IMR-90 (cell line): ENCODE data around the gene AGFG1. TPM values are rescaled to one million over a fixed set of nuclear protein-coding genes. Genes with fewer than 3 reads are reported as not detected.

Experiments used
- ATAC-seq: fragments of 200-7000 bp; cut with Tn5 transposase; 2 replicates; pipeline ENCODE4 v1.9.1; 2020; ENCODE audit warnings: low read depth, mild to moderate bottlenecking, moderate library complexity
- BruUV-seq: library from RNA; stranded (reverse); fragments of 400-500 nt; replicated peaks from 2 replicates; lab custom pipeline; 2021; lab: Mats Ljungman, UMichigan
- CTCF ChIA-PET: fragments of 300-600 bp; formaldehyde crosslinking; extraction: SDS; loops from one replicate; lab custom pipeline; 2021; ENCODE audit warnings: antibody characterized with exemption; lab: Yijun Ruan, JAX
- POLR2A ChIA-PET: fragments of 300-600 bp; sonication (Branson Sonifier 250); formaldehyde crosslinking; loops from one replicate; lab custom pipeline; 2022; ENCODE audit warnings: antibody characterized with exemption; ENCODE audit not compliant: unreplicated experiment; lab: Charles Lee
- DNase-seq: peaks from one replicate; pipeline ENCODE4 v3.0.0; 2013
- H2AFZ ChIP-seq: replicated peaks from 2 replicates; pipeline ENCODE3; 2013; ENCODE audit warnings: low read length, mild to moderate bottlenecking; ENCODE audit not compliant: poor library complexity
- H2AK5ac ChIP-seq: 2 replicates; pipeline ENCODE4 v1.6.1; 2013; ENCODE audit warnings: low read depth, low read length, inconsistent platforms
- H2AK9ac ChIP-seq: replicated peaks from 2 replicates; pipeline ENCODE3; 2013; ENCODE audit warnings: mild to moderate bottlenecking, low read depth, low read length, moderate library complexity; ENCODE audit not compliant: poor library complexity
- H2BK120ac ChIP-seq: 2 replicates; pipeline ENCODE4 v1.6.1; 2013; ENCODE audit warnings: low read depth, low read length, inconsistent platforms
- H2BK15ac ChIP-seq: 3 replicates; pipeline ENCODE4 v1.6.1; 2013; ENCODE audit warnings: low read depth, low read length, inconsistent platforms
- H2BK20ac ChIP-seq: 2 replicates; pipeline ENCODE4 v1.6.1; 2013; ENCODE audit warnings: low read depth, mild to moderate bottlenecking, inconsistent platforms, low read length, moderate library complexity
- H2BK5ac ChIP-seq: 2 replicates; pipeline ENCODE4 v1.6.1; 2013; ENCODE audit warnings: mild to moderate bottlenecking, low read depth, low read length, inconsistent platforms; ENCODE audit not compliant: poor library complexity, severe bottlenecking
- H3K14ac ChIP-seq: replicated peaks from 2 replicates; pipeline ENCODE4 v1.6.1; 2013; ENCODE audit warnings: low read depth, low read length, inconsistent platforms
- H3K18ac ChIP-seq: 2 replicates; pipeline ENCODE4 v1.6.1; 2013; ENCODE audit warnings: low read depth, low read length, control low read depth
- H3K23ac ChIP-seq: 2 replicates; pipeline ENCODE4 v1.6.1; 2013; ENCODE audit warnings: low read depth, low read length, inconsistent platforms
- H3K27ac ChIP-seq: 2 replicates; pipeline ENCODE4 v1.5.1; 2013; ENCODE audit warnings: mild to moderate bottlenecking, control low read depth, low read length; ENCODE audit not compliant: insufficient read depth
- H3K27me3 ChIP-seq: 2 replicates; pipeline ENCODE4 v1.6.1; 2013; ENCODE audit warnings: low read length; ENCODE audit not compliant: control insufficient read depth, insufficient read depth
- H3K36me3 ChIP-seq: 2 replicates; pipeline ENCODE4 v1.6.1; 2013; ENCODE audit warnings: low read length, mixed read lengths; ENCODE audit not compliant: control insufficient read depth, insufficient read depth
- H3K4ac ChIP-seq: 2 replicates; pipeline ENCODE4 v1.6.1; 2013; ENCODE audit warnings: low read depth, low read length, inconsistent platforms
- H3K4me1 ChIP-seq: 2 replicates; pipeline ENCODE4 v1.6.1; 2013; ENCODE audit warnings: low read length, mixed read lengths; ENCODE audit not compliant: control insufficient read depth, insufficient read depth
- H3K4me2 ChIP-seq: 2 replicates; pipeline ENCODE4 v1.6.1; 2013; ENCODE audit warnings: low read depth, mild to moderate bottlenecking, control low read depth, low read length, moderate library complexity
- H3K4me3 ChIP-seq: 2 replicates; pipeline ENCODE4 v1.5.1; 2013; ENCODE audit warnings: low read depth, mild to moderate bottlenecking, control low read depth, low read length, moderate library complexity; ENCODE audit not compliant: insufficient read depth
- H3K56ac ChIP-seq: 2 replicates; pipeline ENCODE4 v1.6.1; 2013; ENCODE audit warnings: low read length, inconsistent platforms; ENCODE audit not compliant: insufficient read depth; ENCODE audit errors: extremely low read depth
- H3K79me1 ChIP-seq, 2 experiments: 2 replicates each; pipeline ENCODE4 v1.6.1; 2013; ENCODE audit warnings: low read length in 2 of 2, inconsistent platforms in 1 of 2, low read depth in 1 of 2
- H3K9ac ChIP-seq: 2 replicates; pipeline ENCODE4 v1.6.1; 2013; ENCODE audit warnings: low read depth, low read length, control low read depth
- H3K9me1 ChIP-seq: 2 replicates; pipeline ENCODE4 v1.6.1; 2013; ENCODE audit warnings: low read length, inconsistent platforms; ENCODE audit not compliant: insufficient read depth
- H3K9me3 ChIP-seq: 2 replicates; pipeline ENCODE4 v1.6.1; 2013; ENCODE audit warnings: low read length; ENCODE audit not compliant: control insufficient read depth, insufficient read depth
- H4K20me1 ChIP-seq: 2 replicates; pipeline ENCODE4 v1.6.1; 2013; ENCODE audit warnings: low read length, inconsistent platforms; ENCODE audit not compliant: insufficient read depth
- H4K5ac ChIP-seq: 2 replicates; pipeline ENCODE4 v1.6.1; 2013; ENCODE audit warnings: mild to moderate bottlenecking, low read depth, low read length, control low read depth
- H4K8ac ChIP-seq, 2 experiments: 2 replicates each; pipeline ENCODE4 v1.6.1; 2013; ENCODE audit warnings: low read depth in 2 of 2, low read length in 2 of 2, control low read depth in 1 of 2, inconsistent platforms in 1 of 2
- H4K91ac ChIP-seq: 2 replicates; pipeline ENCODE4 v1.6.1; 2013; ENCODE audit warnings: low read depth, low read length, inconsistent platforms; ENCODE audit not compliant: insufficient read depth
- BHLHE40 ChIP-seq: fragments of 150-350 bp; IDR thresholded peaks from 2 replicates; pipeline ENCODE4 v1.6.1; 2016; ENCODE audit warnings: mild to moderate bottlenecking, low read depth, low read length
- CEBPB ChIP-seq: IDR thresholded peaks from 2 replicates; pipeline ENCODE4 v1.6.1; 2012; ENCODE audit warnings: low read depth, low read length, improper control_type of control experiment
- MAFK ChIP-seq: IDR thresholded peaks from 2 replicates; pipeline ENCODE4 v1.6.1; 2012; ENCODE audit warnings: low read depth, low read length, improper control_type of control experiment
- MXI1 ChIP-seq: IDR thresholded peaks from 2 replicates; pipeline ENCODE4 v1.6.1; 2012; ENCODE audit warnings: low read depth, mild to moderate bottlenecking, low read length, moderate library complexity, borderline replicate concordance
- NFE2L2 ChIP-seq: fragments of 150-350 bp; IDR thresholded peaks from 2 replicates; pipeline ENCODE4 v1.6.1; 2016; ENCODE audit warnings: low read depth, mild to moderate bottlenecking, low read length
- POLR2A ChIP-seq: IDR thresholded peaks from 2 replicates; pipeline ENCODE4 v1.6.1; 2012; ENCODE audit warnings: mild to moderate bottlenecking, low read depth, low read length
- RAD21 ChIP-seq: IDR thresholded peaks from 2 replicates; pipeline ENCODE4 v1.6.1; 2012; ENCODE audit warnings: low read length, improper control_type of control experiment
- SMC3 ChIP-seq: fragments of 150-350 bp; IDR thresholded peaks from 2 replicates; pipeline ENCODE4 v1.6.1; 2016; ENCODE audit warnings: low read depth, mild to moderate bottlenecking, antibody characterized with exemption, low read length, moderate library complexity
- WGBS, 2 experiments: methylation state at CpG; one replicate each; pipeline versions ENCODE4 v1.1.5 to v1.1.7; 2013; ENCODE audit warnings: missing lambda C conversion rate in 2 of 2; ENCODE audit not compliant: insufficient read length in 1 of 2; ENCODE audit errors: extremely low coverage in 2 of 2; 5-methylcytosine and 5-hydroxymethylcytosine counted together
- dilution Hi-C: fragments of 300-500 bp; cut with HindIII; formaldehyde crosslinking; loops from one replicate; pipeline ENCODE4 v1.14.3; 2018; ENCODE audit warnings: low sequenced_read_pairs; ENCODE audit not compliant: unreplicated experiment
- in situ Hi-C: fragments of 300-500 bp; cut with MboI; formaldehyde crosslinking; loops from 3 replicates; pipeline ENCODE4 v1.14.3; 2019; ENCODE audit warnings: low sequenced_read_pairs, inconsistent platforms, mixed read lengths
- intact Hi-C: fragments of 100-400 bp; cut with micrococcal nuclease; formaldehyde crosslinking; loops from 2 replicates; pipeline ENCODE4 v1.10.0; 2022
- polyA plus RNA-seq, 3 experiments: library from polyadenylated mRNA; depleted of rRNA; stranded (reverse); fragments of >200 nt; gene quantifications; 2 replicates each; pipeline ENCODE4 v1.2.3, GENCODE V29; 2012; ENCODE audit warnings: low replicate concordance in 1 of 3
- total RNA-seq: library from RNA; depleted of rRNA; stranded (reverse); fragments of >200 nt; gene quantifications from 2 replicates; pipeline ENCODE4 v1.2.3, GENCODE V29; 2012
- TF ChIP-seq, protein P1 (sequence below): fragments of 150-350 bp; IDR thresholded peaks from 2 replicates; pipeline ENCODE4 v1.6.1; 2017; ENCODE audit warnings: mild to moderate bottlenecking, antibody characterized with exemption, low read length, low read depth
- TF ChIP-seq, protein P2 (sequence below): conservative IDR thresholded peaks from 2 replicates; pipeline ENCODE4 v1.5.1; 2012; ENCODE audit warnings: mild to moderate bottlenecking, low read depth, low read length, improper control_type of control experiment

AGFG1 gene
- total and polyA plus RNA-seq, 2 of the 4 experiments (the other 2 are of a cell fraction) = 58.4 to 126 TPM

DNA sequence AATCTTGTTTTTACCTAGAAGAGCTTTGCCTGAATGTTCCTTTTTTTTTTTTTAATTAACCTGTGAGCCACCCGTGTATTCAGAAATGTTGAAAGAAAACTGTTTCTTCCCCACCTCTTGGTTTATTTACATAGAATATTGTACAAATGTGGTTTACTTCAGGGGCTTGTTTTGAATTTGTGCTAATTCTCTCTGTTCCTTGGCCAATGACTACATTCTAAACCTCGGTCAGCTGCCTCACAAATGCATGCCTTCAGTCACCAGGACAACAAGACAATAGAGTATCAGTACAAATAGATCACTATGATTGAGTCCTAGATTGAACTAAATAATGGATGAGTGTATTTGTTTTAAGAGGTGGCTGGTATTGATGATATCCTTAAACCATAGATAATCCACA lies 36.0 kb downstream of the AGFG1 start:
- H3K23ac ChIP-seq = no peak overlapping the region
- no peak overlapping the region for H3K14ac ChIP-seq
- H2BK20ac ChIP-seq = no peak overlapping the region
- no peak overlapping the region for H2AK9ac ChIP-seq
- in situ Hi-C loops = no loop called here
- TF ChIP-seq RAD21 (no peak), POLR2A (no peak), CEBPB (no peak), NFE2L2 (no peak), MXI1 (no peak), BHLHE40 (no peak), MAFK (no peak), SMC3 (no peak)
- TF ChIP-seq, protein P1, sequence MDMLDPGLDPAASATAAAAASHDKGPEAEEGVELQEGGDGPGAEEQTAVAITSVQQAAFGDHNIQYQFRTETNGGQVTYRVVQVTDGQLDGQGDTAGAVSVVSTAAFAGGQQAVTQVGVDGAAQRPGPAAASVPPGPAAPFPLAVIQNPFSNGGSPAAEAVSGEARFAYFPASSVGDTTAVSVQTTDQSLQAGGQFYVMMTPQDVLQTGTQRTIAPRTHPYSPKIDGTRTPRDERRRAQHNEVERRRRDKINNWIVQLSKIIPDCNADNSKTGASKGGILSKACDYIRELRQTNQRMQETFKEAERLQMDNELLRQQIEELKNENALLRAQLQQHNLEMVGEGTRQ = no peak
- TF ChIP-seq, protein P2, sequence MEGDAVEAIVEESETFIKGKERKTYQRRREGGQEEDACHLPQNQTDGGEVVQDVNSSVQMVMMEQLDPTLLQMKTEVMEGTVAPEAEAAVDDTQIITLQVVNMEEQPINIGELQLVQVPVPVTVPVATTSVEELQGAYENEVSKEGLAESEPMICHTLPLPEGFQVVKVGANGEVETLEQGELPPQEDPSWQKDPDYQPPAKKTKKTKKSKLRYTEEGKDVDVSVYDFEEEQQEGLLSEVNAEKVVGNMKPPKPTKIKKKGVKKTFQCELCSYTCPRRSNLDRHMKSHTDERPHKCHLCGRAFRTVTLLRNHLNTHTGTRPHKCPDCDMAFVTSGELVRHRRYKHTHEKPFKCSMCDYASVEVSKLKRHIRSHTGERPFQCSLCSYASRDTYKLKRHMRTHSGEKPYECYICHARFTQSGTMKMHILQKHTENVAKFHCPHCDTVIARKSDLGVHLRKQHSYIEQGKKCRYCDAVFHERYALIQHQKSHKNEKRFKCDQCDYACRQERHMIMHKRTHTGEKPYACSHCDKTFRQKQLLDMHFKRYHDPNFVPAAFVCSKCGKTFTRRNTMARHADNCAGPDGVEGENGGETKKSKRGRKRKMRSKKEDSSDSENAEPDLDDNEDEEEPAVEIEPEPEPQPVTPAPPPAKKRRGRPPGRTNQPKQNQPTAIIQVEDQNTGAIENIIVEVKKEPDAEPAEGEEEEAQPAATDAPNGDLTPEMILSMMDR = no peak
- peaks cover 78% of the 10 kb centered on the region for H4K20me1 ChIP-seq
- H3K4ac ChIP-seq = no peak overlapping the region
- H3K9me1 ChIP-seq = peaks cover 15% of the 10 kb centered on the region
- no peak overlapping the region for H4K91ac ChIP-seq
- DNase-seq (no peak), ATAC-seq (no peak)
- H2AK5ac ChIP-seq = no peak overlapping the region
- no peak overlapping the region for H4K8ac ChIP-seq
- no peak overlapping the region for H3K56ac ChIP-seq
- no peak overlapping the region for H2BK5ac ChIP-seq
- H3K4me2 ChIP-seq = no peak overlapping the region
- H4K5ac ChIP-seq = no peak overlapping the region
- H3K27ac ChIP-seq = no peak overlapping the region
- no peak overlapping the region for H2AFZ ChIP-seq
- no peaks in the 10 kb centered on the region for H3K9me3 ChIP-seq
- H3K36me3 ChIP-seq = no peaks in the 10 kb centered on the region; the same call in 1 of the 2 replicates
- H3K27me3 ChIP-seq = no peaks in the 10 kb centered on the region
- no peak overlapping the region for H3K9ac ChIP-seq
- H3K79me1 ChIP-seq = peaks cover 14 to 54% of the 10 kb centered on the region in 2 experiments; a peak in 3 of 4 replicates
- no CpG with 5 or more reads among the region's 2 CpGs for WGBS, 2 experiments
- dilution Hi-C loops = no loop called here
- POLR2A ChIA-PET = no interaction called here
- intact Hi-C loops = no loop called here
- BruUV-seq = no TSS peak
- H3K18ac ChIP-seq = no peak overlapping the region
- CTCF ChIA-PET = interaction anchor here (0.6 to 0.7 kb wide), 2 partner anchors 23 to 41 kb away, joined by 3 to 5 read pairs; no protein-coding TSS in a partner anchor
- H3K4me3 ChIP-seq = no peak overlapping the region
- H3K4me1 ChIP-seq = peaks cover 12% of the 10 kb centered on the region
- H2BK15ac ChIP-seq = no peak overlapping the region
- no peak overlapping the region for H2BK120ac ChIP-seq
